Mucosa of descending colon (tissue), 3 donors: ENCODE measurements around the gene CABLES2. TPM values are rescaled to one million over a fixed set of nuclear protein-coding genes. Genes with fewer than 3 reads are reported as not detected.

Experiments used
- ATAC-seq: fragments of 200-7000 bp; cut with Tn5 transposase; one replicate; pipeline ENCODE4 v1.9.1; 2020; ENCODE audit warnings: mild to moderate bottlenecking, moderate library complexity
- DNase-seq, 3 donors: peaks; one replicate each; pipeline ENCODE4 v3.0.0-alpha.2; 2020
- H3K36me3 ChIP-seq: fragments of 200-600 bp; one replicate; pipeline ENCODE4 v1.8.0; 2021; ENCODE audit warnings: low read depth, mild to moderate bottlenecking
- H3K4me1 ChIP-seq: fragments of 200-600 bp; one replicate; pipeline ENCODE4 v1.8.0; 2021; ENCODE audit warnings: low read depth, mild to moderate bottlenecking
- H3K4me3 ChIP-seq: fragments of 200-600 bp; one replicate; pipeline ENCODE4 v1.8.0; 2021; ENCODE audit warnings: mild to moderate bottlenecking
- H3K9me3 ChIP-seq: fragments of 200-600 bp; one replicate; pipeline ENCODE4 v1.8.0; 2021; ENCODE audit warnings: mild to moderate bottlenecking
- CTCF ChIP-seq: fragments of 200-600 bp; IDR thresholded peaks from one replicate; pipeline ENCODE4 v1.8.0; 2022; ENCODE audit warnings: antibody characterized with exemption, mild to moderate bottlenecking
- intact Hi-C, 2 donors: fragments of 100-400 bp; cut with DNase I in 1 of 2; cut with micrococcal nuclease in 1 of 2; formaldehyde crosslinking; loops; one replicate each; pipeline versions ENCODE4 v1.11.0 to v1.11.1; 2022; cut with DNase I, micrococcal nuclease
- total RNA-seq, 3 donors: library from RNA; stranded (reverse); fragmentation: NEBNext Ultra II Directional in 2 of 3; extraction: Animal tissue kit (Norgen Biotek cat#: 25700) in 2 of 3; gene quantifications; one replicate each; pipeline versions ENCODE4 v1.2.1 to v1.2.4, GENCODE V29; 2021 to 2023
- donor health status: DM: no; HTN: no; CAD: no; lungs with moderate emphysema.
- donor health status: DM: no; HTN: no; CAD: no.
- donor health status: DM: no; HTN: yes; CAD: no.

CABLES2 gene
- total RNA-seq, 3 donors from 2014 or later, result 5.4 to 9.3 (median 6.6) TPM

- DNase-seq (no peak), ATAC-seq (no peak)
- peaks cover 20% of the 10 kb centered on the region for H3K4me1 ChIP-seq
- no peaks in the 10 kb centered on the region for H3K9me3 ChIP-seq
- H3K4me3 ChIP-seq, result no peak overlapping the region
- intact Hi-C loops, result no loop called here
- no peak for TF ChIP-seq CTCF
- H3K36me3 ChIP-seq, result no peaks in the 10 kb centered on the region
These were observed 9.9 kb upstream of the CABLES2 start for GRCh38 chr20:62416651-62417637.

GRCh38 chr20:62415354-62416111 is 8.4 kb upstream of the CABLES2 start:
- Histone ChIP-seq H3K4me1 (peaks cover 20% of the 10 kb centered on the region), H3K9me3 (no peaks in the 10 kb centered on the region), H3K4me3 (no peak overlapping the region), H3K36me3 (no peaks in the 10 kb centered on the region)
- DNase-seq, result no peak
- ATAC-seq, result no peak
- intact Hi-C loops, result no loop called here
- TF ChIP-seq CTCF, result no peak

GRCh38 chr20:62413896-62414481 is 6.9 kb upstream of the CABLES2 start:
- ATAC-seq (no peak), DNase-seq (peak in 2 of 3 donors; percentile 42 to 58)
- intact Hi-C loops, result no loop called here
- no peaks in the 10 kb centered on the region for H3K9me3 ChIP-seq
- H3K36me3 ChIP-seq, result no peaks in the 10 kb centered on the region
- peaks cover 33% of the 10 kb centered on the region for H3K4me1 ChIP-seq
- H3K4me3 ChIP-seq, result no peak overlapping the region
- no peak for TF ChIP-seq CTCF

- intact Hi-C loops, result no loop called here
- peaks cover 37% of the 10 kb centered on the region for H3K4me1 ChIP-seq
- H3K9me3 ChIP-seq, result no peaks in the 10 kb centered on the region
- no peak for TF ChIP-seq CTCF
- H3K36me3 ChIP-seq, result no peaks in the 10 kb centered on the region
- peak; percentile 62 to 78 (median 77) for DNase-seq
- ATAC-seq, result peak; percentile 28
- H3K4me3 ChIP-seq, result no peak overlapping the region
These were observed 6.0 kb upstream of the CABLES2 start for GRCh38 chr20:62413025-62413570.
